GM19240 (cell line): Measurements from ENCODE around the gene ITPKA.
"Not testable (repeated sequence)": the region's sequence is repeated elsewhere in the genome, so short reads cannot be mapped to it uniquely, and the experiment has no call there.

ENCODE experiments used
- DNase-seq: peaks from one replicate; pipeline ENCODE4 v3.0.0; 2011; ENCODE audit warnings: low spot score; ENCODE audit not compliant: insufficient read length

The ITPKA gene

DNA sequence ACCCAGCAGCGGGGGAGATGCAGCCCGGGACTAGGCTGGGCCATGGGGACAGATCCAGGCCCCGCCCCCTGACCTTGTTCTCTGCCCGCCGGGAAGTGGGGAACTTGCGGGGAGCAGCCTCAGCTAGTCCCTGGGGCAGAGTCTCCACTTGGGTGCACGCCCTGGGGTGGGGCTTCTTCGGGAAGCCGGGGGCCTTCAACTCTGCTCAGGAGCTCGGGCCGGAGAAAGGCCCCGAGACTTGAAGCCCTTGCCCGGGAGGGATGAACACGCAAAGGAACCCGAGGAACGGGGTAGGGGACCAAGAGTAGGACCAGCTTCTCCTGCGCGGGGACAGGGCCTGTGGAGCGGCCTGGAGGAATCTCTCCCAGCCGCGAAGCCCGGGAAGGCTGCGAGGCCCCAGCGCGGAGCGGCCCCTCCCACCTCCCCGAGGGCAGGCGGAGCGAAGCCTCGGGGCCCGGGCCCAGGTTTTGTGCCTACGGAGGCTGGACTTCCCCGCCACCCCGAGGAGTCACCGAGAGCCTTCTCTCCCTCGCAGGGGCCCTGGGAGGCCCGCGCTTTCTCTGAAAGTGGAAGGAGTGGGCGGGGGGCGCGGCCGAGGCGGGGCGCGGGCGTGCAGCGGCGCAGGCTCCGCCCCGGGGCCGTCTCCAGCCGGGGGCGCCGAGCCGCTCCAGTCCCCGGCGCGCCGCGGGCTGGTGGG, at the start of gene ITPKA:
ITPKA (plus strand) TSS at position 670 of the 697 bp plus-strand sequence. CDS start 54 bp downstream, outside the sequence.
- DNase-seq, result peak; percentile 86

DNA sequence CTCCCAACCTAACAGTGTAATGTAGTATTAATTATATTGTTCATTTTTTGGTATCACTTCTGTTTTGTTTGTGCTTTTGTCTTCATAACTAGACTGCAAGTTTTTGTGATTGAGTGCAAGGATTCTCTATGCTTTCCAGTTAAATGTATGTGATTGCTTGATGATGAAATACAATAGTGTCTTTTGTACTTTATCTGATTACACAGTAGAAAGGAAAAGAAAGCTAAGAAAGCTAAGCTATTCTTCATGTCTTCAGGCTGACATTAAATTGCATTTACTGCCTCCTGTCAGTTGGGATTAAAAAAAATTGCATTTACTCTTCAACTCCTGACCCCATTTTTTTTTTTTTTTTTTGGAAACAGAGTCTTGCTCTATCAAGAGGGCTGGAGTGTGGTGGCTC, 48.3 kb upstream of the ITPKA start:
- no peak for DNase-seq

DNA sequence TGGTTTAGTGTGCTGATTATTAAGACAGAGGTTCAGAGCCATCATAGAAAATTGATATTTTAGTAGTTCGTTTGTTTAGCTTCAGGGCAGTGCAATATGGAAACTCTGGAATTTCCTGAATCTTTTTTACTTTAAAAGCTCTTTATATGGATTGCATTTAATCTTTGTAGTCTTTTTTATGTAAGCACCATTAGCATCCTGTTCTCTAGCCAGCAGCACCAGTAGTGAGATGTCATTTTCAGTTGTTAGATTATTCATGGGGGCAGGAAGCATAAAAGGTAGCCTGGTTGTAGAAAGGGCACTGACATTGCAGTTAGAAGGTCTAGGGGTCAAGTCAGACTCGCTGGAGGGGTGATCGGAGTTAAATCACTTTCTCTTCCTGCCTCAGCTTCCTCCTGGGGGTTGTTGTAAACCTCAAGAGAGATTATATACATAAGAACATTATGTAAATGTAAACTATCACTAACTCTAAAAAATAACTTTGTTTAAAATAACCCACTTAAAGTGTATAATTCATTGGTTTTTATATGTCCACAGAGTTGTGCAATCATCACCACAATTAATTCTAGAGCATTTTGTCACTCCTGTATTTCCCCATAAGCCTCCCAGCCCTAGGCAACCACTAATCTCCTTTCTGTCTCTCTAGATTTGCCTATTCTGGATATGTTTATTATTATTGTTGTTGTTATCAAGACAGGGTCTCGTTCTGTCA, 31.4 kb upstream of the ITPKA start:
- DNase-seq, result no peak

DNA sequence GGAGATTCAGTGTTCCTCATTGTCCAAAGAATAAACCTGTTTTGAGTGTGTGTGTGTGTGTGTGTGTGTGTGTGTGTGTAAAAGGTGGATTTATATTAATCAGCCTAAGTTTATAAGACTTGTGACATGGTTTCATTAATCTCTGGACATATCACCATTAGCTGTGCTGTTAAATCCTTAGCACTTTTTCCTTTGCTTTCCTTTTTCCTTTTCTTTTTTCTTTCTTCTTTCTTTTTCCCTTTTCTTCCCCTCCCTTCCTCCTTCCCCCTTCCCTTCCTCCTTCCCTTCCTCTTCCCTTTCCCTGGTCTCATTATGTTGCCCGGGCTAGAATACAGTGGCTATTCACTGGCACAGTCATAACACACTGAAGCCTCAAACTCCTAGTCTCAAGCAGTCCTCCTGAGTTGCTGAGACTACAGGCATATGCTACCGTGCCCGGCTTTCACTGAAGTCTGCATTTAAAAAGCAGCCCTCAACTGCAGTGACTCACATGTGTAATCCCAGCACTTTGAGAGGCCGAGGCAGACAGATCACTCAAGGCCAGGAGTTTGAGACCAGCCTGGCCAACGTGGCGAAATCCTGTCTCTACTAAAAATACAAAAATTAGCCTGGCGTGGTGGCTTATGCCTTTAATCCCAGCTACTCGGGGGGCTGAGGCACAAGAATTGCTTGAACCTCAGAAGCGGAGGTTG, 28.6 kb upstream of the ITPKA start:
- DNase-seq, result no peak

GRCh38 chr15:41465822-41466421, 27.8 kb upstream of the ITPKA start:
- DNase-seq, result peak; percentile 28

DNA sequence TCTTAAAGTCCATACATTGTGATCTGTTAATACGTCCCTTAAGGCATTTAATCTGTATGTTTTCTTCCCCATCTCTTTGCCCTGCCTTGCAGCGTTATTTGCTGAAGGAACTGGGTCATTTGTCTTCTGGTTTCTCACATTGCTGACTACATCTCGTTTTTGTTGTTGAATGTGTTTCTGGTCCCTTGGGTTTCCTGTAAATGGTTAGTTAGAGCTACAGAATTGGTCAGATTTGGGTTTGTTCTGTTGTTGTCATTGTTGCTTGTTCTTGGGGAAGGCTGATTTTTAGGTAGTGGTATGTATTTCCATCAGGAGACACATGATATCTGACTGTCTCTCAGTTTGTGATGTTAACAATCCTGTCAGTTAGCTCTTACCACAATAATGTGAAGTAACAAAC, 27.0 kb upstream of the ITPKA start:
- no peak for DNase-seq

- DNase-seq, result not testable (repeated sequence)
Observed at GRCh38 chr15:41469644-41470043, 24.0 kb upstream of the ITPKA start.

- DNase-seq, result no peak
Observed at GRCh38 chr15:41473418-41473817, 20.3 kb upstream of the ITPKA start.

GRCh38 chr15:41474436-41474835, 19.2 kb upstream of the ITPKA start:
- DNase-seq, result no peak

DNA sequence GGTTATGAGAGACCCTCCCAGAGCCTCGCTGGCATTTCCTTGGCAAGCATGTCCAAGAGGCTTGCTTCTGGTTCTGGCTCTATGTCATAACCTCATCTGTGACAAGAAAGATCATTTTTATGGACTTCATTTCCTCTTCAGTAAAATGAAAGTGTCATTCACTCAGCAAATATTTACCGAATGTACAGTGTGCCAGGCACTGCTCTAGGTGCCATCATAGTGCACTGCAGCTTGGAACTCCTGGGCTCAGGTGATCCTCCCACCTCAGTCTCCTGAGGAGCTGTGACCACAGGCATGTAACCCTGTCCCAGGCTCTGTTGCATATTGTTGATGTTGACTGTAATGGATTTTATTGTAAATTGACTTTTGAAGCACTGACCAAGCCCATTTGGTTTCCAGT, 18.7 kb upstream of the ITPKA start:
- DNase-seq, result no peak

DNA sequence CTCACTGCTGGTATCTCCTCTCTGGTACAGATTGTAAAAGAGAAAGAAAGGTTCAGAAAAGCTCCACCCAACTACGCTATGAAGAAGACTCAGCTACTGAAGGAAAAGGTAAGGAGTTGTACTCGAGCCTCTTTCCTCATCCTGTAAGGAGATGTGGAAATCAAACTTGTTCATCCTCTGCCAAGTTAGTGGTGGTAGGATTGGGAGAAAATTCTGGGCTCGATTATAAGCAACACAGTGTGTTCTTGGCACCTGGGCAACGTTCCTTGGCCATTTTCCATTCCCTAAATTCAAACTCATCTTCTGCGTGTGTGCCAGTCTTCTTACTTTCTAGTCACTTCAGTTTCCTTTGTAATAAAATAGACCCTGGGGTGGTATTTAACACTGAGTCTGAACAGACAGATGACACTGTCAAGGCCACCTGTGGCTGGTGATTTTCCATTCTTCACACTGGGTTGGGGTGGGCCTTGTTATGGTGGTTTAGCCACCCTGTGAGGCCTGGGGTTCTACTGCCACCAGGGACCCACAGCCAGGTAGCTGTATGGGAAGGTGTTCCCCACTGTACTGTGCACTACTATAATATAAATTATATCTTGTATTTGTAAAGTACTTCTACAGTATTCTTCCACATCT, 17.1 kb upstream of the ITPKA start:
- no peak for DNase-seq

- DNase-seq, result no peak
Observed at GRCh38 chr15:41480396-41481140, 13.1 kb upstream of the ITPKA start.

GRCh38 chr15:41482110-41482877, 11.4 kb upstream of the ITPKA start:
- no peak for DNase-seq

GRCh38 chr15:41483115-41483514, 10.6 kb upstream of the ITPKA start:
- DNase-seq, result peak; percentile 95

DNA sequence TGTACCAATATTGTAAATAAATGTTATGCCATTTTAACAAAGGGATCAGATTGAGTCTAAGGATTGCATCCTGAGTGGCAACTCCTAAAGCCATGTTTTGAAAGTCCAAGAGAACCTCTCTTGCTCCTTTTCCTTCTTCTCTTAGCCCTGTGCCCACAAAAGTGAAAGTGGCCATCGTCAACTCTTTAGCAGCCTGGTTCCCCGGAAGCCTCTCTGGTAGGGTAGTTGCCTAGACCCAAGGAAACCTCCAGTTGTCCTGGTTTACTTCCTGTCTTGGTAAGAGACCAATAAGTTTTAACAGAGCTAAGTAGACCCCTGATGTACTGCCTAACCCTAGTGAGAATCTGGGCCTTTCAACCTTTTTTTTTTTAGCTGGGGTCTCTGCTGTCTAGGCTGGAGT, 10.2 kb upstream of the ITPKA start:
- DNase-seq, result no peak

DNA sequence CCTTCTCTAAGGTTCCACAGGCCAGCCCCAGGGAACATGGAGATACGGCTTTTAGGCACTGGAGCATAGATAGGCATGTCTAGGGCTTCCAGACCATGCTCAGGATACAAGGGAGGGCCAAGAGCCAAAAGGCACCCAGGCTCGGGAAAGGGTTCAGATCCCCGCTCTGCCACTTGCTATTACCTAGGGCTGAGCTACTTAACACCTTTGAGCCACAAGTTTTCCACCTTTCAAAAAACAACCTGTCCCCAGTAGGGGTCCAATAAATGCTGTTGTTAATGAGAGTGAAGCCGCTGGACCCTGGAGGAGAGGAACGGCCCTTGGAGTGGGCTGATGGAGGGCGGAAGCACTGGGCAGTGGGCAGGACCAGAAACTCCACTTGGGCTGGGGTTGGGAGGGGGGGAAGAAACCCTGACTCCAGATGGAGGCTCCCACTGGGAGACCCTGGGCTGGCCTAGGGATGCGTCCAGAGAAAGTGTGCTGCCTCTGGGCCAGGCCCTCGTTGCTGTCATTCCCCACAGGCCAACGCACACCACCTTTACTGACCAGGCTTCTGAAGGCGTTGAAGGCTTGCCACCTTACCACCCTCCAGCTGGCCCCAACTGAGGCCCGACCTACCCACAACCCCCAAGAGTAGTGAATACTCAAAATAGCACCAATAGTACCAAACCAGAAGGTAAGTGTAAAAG, 8.6 kb upstream of the ITPKA start:
- no peak for DNase-seq

DNA sequence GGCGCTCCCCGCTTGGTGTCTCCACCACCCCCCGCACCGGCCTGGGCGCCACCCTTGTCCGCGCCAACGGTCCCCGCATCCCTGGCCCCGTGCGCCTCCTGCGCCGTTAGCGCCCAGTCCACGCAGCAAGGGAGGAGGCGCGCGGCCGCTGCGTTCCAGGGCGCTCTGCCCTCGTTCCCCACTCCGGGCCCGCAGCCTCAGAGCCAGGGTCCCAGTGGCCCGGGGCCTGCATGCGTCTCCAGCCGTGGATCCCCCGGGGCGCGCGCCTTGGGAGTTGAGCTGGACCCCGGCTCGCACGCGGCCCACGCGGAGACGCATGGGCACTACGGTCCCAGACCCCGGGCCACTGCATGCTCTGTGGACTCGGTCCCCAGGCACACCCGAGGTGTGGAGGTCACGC, 7.4 kb upstream of the ITPKA start:
- no peak for DNase-seq

DNA sequence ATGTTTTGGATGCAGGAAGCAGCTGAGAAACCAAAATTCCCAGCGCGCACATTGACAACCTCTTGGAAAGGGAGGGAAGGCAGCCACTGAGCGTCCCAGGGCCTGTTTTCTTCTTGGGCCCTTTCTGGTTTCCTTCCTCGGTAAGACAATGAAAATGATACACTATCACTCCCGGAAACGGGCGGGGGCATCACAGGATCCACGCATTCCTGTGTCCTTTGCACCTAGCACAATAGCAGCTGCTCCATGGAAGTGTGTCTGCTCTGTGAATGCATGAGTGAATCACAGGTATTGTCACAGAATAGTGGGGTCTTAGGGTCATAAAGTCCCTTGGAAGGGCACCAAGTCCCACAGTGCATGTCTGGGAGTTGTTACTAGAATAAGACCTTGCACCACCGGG, 6.3 kb upstream of the ITPKA start:
- no peak for DNase-seq

- DNase-seq, result no peak
Observed at GRCh38 chr15:41487802-41488201, 5.9 kb upstream of the ITPKA start.

GRCh38 chr15:41489641-41490040, 4.0 kb upstream of the ITPKA start:
- no peak for DNase-seq
